Middle frontal gyrus (tissue), 1 donor: ENCODE data around the gene PTPN3.
"Not testable (repeated sequence)": the region's sequence is repeated elsewhere in the genome, so short reads cannot be mapped to it uniquely, and the experiment has no call there.

Source experiments
- DNase-seq: peaks from one replicate; pipeline ENCODE4 v3.0.0-alpha.2; 2015; ENCODE audit warnings: low spot score; ENCODE audit errors: extremely low spot score

The PTPN3 gene

GRCh38 chr9:109344866-109345265 is 153.2 kb downstream of the PTPN3 start:
- no peak for DNase-seq

- DNase-seq, result no peak
These were observed 155.2 kb downstream of the PTPN3 start for GRCh38 chr9:109342878-109343277.

GRCh38 chr9:109341561-109341960 is 156.5 kb downstream of the PTPN3 start:
- DNase-seq, result no peak

- not testable (repeated sequence) for DNase-seq
These were observed 157.1 kb downstream of the PTPN3 start for GRCh38 chr9:109340979-109341378.

- no peak for DNase-seq
These were observed 161.7 kb downstream of the PTPN3 start for GRCh38 chr9:109336409-109336808.

GRCh38 chr9:109335929-109336328 is 162.2 kb downstream of the PTPN3 start:
- DNase-seq, result no peak

- no peak for DNase-seq
These were observed 163.0 kb downstream of the PTPN3 start for GRCh38 chr9:109335121-109335520.

- no peak for DNase-seq
These were observed 166.8 kb downstream of the PTPN3 start for GRCh38 chr9:109331353-109331752.

GRCh38 chr9:109329638-109330258 is 168.4 kb downstream of the PTPN3 start:
- no peak for DNase-seq

- no peak for DNase-seq
These were observed 169.0 kb downstream of the PTPN3 start for GRCh38 chr9:109328978-109329637.
